ENCODE measurements around the gene WIPI1.

WIPI1 gene

DNA sequence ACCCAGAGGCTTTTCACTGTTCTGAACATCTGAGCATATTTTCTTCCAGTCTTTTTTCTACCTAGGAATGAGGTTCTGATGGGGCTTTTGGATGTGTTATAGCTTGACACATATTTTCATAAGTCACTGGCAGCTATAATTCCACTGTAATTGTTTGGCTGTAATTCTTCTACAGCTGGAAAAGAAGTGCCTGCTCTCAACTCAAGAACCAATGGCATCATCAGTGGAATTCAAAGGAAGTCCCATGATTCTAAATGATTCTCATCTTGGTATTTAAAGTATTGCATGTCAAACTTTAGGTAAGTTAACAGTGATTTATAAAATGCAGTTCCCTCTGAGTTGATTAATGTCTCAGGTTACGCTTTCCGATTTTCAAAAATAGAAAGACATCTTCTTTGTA, 16.8 kb downstream of the WIPI1 start:
- TF ChIP-seq, protein P1, sequence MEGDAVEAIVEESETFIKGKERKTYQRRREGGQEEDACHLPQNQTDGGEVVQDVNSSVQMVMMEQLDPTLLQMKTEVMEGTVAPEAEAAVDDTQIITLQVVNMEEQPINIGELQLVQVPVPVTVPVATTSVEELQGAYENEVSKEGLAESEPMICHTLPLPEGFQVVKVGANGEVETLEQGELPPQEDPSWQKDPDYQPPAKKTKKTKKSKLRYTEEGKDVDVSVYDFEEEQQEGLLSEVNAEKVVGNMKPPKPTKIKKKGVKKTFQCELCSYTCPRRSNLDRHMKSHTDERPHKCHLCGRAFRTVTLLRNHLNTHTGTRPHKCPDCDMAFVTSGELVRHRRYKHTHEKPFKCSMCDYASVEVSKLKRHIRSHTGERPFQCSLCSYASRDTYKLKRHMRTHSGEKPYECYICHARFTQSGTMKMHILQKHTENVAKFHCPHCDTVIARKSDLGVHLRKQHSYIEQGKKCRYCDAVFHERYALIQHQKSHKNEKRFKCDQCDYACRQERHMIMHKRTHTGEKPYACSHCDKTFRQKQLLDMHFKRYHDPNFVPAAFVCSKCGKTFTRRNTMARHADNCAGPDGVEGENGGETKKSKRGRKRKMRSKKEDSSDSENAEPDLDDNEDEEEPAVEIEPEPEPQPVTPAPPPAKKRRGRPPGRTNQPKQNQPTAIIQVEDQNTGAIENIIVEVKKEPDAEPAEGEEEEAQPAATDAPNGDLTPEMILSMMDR (IDR thresholded peaks at IDR 0.05; ENCODE audit: insufficient read depth, low read depth, low read length, missing control alignments) = no peak
- DNase-seq (ENCODE audit: low read depth) = no peak
- no peak overlapping the region for H3K4me3 ChIP-seq (ENCODE audit: low read depth, low read length)

DNA sequence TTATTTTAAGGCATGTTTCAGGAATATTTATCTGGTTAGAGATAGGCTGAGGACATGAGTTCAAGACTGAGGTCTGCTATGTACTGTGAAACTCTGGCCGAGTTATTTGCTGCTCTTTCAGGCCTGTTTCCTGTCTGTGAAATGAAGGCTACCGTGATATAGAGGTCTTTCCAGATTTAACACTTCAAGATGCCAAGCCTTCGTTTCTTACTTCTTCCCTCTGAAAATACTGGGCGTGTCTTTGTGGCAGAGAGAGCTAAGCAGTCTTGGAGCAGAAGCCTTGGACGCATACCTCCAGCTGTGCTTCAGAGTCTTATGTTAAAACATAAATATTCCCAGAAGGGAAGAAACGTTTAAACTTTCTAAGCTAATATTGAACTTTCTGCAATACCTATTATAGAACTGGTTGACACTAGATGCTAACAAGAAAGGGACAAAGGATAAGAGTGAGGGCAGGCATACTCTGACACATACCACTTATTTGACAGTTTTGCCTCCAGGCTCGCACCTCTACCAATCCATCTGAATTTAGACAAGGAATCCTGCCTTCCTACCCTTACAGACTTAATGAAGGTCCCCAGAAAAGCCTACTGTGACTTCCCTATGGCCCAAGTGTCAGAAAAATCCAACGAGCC, 17.5 kb downstream of the WIPI1 start:
- H3K4me3 ChIP-seq (ENCODE audit: low read depth, low read length) = no peak overlapping the region
- peak; percentile 57 for DNase-seq (ENCODE audit: low read depth)
- TF ChIP-seq, protein P1 (IDR thresholded peaks at IDR 0.05; ENCODE audit: insufficient read depth, low read depth, low read length, missing control alignments) = no peak

DNA sequence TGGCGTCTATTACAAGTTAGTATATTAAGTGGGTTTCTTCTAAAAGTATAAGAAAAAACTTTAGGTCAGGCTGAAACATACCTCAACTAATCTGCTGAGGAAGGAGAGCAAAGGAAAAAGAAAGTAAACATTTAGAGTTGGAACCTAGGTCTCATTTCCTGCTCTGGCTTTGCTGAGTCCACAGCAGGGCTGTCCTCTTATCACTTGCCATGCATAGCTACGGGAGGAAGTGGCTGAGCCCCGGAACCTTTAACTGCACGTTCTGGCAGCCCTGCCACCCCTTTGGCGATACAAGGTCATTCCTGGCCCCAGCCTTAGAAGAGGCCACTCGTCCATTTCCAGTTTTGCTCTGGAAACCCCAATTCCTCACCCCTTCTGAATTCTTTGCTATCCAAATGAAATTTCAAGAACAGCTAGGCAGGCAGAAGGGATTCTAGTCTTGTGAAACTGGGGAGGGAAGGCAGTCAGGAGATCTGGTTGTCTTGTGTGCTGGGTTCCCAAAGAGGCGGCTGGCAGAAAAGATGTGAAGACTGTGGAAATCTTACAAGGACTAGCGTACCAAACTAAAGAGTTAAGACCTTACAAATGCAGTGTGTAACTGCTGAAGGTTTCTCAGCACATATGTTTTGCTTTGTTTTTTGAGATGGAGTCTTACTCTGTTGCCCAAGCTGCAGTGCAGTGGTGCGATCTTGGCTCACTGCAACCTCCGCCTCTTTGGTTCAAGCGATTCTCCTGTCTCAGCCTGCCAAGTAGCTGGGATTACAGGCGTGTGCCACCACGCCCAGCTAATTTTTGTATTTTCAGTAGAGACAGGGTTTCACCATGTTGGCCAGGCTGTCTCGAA, 19.1 kb downstream of the WIPI1 start:
- TF ChIP-seq, protein P1 (IDR thresholded peaks at IDR 0.05; ENCODE audit: insufficient read depth, low read depth, low read length, missing control alignments) = no peak
- DNase-seq (ENCODE audit: low read depth) = peak; percentile 89
- peak overlapping the region; percentile 4 for H3K4me3 ChIP-seq (ENCODE audit: low read depth, low read length)

DNA sequence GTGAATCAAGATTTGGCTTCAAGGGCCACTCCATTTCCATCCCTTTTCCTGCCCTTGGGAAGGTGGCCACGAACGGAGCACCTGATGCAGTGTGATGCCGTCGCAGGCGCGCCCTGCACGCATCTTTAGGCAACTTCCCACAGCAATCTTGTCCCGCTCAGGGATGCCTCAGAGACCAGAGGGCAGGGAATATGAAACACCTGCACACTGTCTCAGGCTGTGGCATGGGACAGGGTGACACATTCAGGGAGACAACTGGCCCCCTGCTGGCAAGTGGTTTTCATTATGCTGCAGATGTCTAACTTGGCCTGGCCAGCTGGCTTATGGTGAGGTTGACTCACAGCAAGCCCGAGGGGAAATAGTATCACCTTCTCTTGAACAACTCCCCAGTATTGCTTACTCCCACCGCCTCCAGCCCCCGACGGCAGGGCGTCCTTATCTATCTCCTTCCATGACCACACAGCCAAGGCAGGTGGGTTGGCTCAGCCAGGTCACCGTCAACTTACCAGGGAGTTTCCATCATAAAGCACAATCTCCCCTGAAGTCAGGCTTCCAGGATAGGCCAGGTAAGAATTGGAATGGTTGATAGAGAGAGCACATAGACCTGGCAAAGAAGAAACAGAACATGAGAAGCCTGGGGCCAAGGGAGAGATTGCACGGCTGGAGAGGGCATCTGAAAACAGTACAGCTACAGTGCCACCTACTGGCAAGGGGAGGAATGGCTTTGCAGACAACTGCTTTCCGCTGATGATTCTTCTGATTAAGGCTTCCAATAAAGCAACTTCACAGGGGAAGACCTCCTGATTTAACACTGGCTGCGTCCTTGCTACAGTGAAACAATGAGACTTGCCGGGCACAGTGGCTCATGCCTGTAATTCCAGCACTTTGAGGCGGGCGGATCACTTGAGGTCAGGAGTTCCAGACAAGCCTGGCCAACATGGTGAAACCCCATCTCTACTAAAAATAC, 21.1 kb downstream of the WIPI1 start:
- peak; percentile 89 for DNase-seq (ENCODE audit: low read depth)
- TF ChIP-seq, protein P1 (IDR thresholded peaks at IDR 0.05; ENCODE audit: insufficient read depth, low read depth, low read length, missing control alignments) = peak; percentile 98
- no peak overlapping the region for H3K4me3 ChIP-seq (ENCODE audit: low read depth, low read length)

DNA sequence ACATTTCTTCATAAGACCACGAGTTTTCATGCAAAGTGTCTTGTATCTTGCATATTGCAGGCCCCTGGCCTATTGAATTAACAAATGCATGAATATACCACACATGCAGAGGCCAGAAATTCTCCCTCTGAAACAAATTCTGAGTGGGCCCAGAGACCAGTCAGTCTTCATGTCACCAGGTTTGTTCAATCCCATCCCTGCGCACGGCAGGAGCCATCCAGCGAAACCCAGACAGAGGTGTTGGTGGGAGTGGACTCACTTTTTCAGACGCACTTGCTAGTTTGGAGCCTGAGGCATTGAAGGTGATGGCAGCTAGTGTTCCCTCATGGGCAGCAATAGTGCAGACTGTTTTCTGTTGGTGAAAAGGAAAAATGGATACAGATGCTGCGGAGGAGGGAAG, 21.9 kb downstream of the WIPI1 start:
- TF ChIP-seq, protein P1 (IDR thresholded peaks at IDR 0.05; ENCODE audit: insufficient read depth, low read depth, low read length, missing control alignments) = no peak
- H3K4me3 ChIP-seq (ENCODE audit: low read depth, low read length) = no peak overlapping the region
- DNase-seq (ENCODE audit: low read depth) = no peak

DNA sequence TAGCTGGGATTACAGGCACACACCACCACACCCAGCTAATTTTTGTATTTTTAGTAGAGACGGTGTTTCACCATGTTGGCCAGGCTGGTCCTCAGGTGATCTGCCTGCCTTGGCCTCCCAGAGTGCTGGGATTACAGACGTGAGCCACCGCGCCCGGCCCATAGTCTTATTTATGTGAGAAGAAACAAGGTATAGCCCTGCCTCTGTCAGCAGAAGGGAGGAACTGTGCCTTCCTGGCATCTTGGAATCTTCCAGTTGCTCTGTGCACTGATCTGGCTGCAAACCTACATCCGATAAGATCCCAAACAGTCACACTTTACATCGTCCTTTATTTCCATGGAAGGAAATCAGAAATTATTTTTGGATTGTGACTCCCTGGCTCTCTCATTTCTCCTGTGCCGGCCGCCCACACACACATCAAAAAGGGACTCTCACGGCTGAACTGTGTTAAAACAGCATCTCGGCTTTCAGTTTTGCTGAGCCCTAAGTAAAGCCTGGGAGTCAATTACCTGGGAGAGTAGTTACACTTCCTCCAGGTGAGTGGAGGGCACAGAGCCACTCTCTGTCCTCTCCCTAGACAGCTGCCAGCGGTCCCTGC, 23.3 kb downstream of the WIPI1 start:
- H3K4me3 ChIP-seq (ENCODE audit: low read depth, low read length) = no peak overlapping the region
- TF ChIP-seq, protein P1 (IDR thresholded peaks at IDR 0.05; ENCODE audit: insufficient read depth, low read depth, low read length, missing control alignments) = no peak
- DNase-seq (ENCODE audit: low read depth) = no peak
